ENCODE data around the gene DPPA5.

The DPPA5 gene

DNA sequence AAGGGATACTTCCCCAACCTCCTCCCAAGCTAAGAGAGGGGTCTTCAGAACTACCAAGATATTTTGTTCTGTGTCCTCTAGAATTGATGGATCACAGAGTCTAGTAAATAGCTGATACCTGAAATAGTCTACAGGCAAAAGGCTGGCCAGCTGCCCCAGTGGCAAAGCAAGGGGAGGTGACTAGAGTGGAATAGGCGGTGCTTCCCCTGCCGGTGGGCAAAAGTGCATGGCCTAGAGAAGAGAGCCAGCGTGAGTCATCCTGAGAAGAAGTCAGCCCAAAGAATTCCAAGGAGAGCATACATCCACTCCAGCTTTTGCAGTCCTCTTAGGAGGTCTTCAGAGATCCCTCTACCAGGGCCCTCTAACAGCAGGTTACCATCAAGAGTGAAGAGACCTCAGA is 14.7 kb downstream of the DPPA5 start:
- no peak for TF ChIP-seq CTCF (conservative IDR thresholded peaks at IDR 0.05; ENCODE audit: low read depth)
- H3K27ac ChIP-seq: no peak overlapping the region
- POLR2A ChIA-PET (ENCODE audit: low non-redundant PET): no interaction called here
- peak; percentile 38 for DNase-seq (ENCODE audit: low spot score)
- CTCF ChIA-PET: interaction anchor here (0.6 to 1.0 kb wide), 3 partner anchors 13 to 928 kb away, joined by 3 to 7 read pairs (median 4); no protein-coding TSS in a partner anchor

- H3K27ac ChIP-seq: no peak overlapping the region
- no peak for TF ChIP-seq CTCF (conservative IDR thresholded peaks at IDR 0.05; ENCODE audit: low read depth)
- CTCF ChIA-PET: interaction anchor here (0.6 kb wide), 1 partner anchor 42 kb away, joined by 3 read pairs; no protein-coding TSS in a partner anchor
- DNase-seq (ENCODE audit: low spot score): no peak
- POLR2A ChIA-PET (ENCODE audit: low non-redundant PET): no interaction called here
Measured at GRCh38 chr6:73329201-73329600, 24.9 kb downstream of the DPPA5 start.

GRCh38 chr6:73328790-73329189 is 25.3 kb downstream of the DPPA5 start:
- POLR2A ChIA-PET (ENCODE audit: low non-redundant PET): no interaction called here
- CTCF ChIA-PET: interaction anchor here (0.6 to 1.3 kb wide), 4 partner anchors 42 to 917 kb away, joined by 3 to 7 read pairs (median 4); partner anchors contain the start of gene SLC17A5
- DNase-seq (ENCODE audit: low spot score): no peak
- TF ChIP-seq CTCF (conservative IDR thresholded peaks at IDR 0.05; ENCODE audit: low read depth): no peak
- H3K27ac ChIP-seq: no peak overlapping the region

- no peak overlapping the region for H3K27ac ChIP-seq
- TF ChIP-seq CTCF (conservative IDR thresholded peaks at IDR 0.05; ENCODE audit: low read depth): no peak
- ChIA-PET POLR2A (ENCODE audit: low non-redundant PET) (no interaction called here), CTCF (interaction anchor here (0.6 to 2.3 kb wide), 3 partner anchors 40 to 168 kb away, joined by 3 to 17 read pairs (median 3); no protein-coding TSS in a partner anchor)
- no peak for DNase-seq (ENCODE audit: low spot score)
Measured at GRCh38 chr6:73325656-73326055, 28.4 kb downstream of the DPPA5 start.

DNA sequence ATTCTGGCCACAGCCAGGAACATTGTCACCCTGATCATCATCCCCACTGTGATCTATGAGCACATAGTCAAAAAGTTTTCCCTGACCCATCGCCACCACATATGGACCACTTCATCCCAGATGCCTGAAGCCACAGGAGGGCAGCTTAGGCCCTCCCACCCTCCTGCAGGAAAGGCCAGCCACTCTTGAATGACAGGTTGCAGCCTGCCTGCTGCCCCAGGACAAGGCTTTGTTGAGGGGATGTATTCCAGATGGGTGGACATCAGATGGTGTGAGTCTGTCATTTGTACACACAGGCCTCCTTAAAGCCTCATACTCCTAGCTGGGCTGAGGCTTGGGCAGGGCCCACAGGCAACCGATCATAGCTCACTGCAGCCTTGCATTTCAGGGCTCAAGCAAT is 30.8 kb downstream of the DPPA5 start:
- H3K27ac ChIP-seq: no peak overlapping the region
- DNase-seq (ENCODE audit: low spot score): no peak
- POLR2A ChIA-PET (ENCODE audit: low non-redundant PET): no interaction called here
- CTCF ChIA-PET: interaction anchor here (1.2 kb wide), 1 partner anchor 1886 kb away, joined by 3 read pairs; no protein-coding TSS in a partner anchor
- no peak for TF ChIP-seq CTCF (conservative IDR thresholded peaks at IDR 0.05; ENCODE audit: low read depth)

GRCh38 chr6:73314577-73315492 is 39.2 kb downstream of the DPPA5 start:
- no peak for DNase-seq (ENCODE audit: low spot score)
- POLR2A ChIA-PET (ENCODE audit: low non-redundant PET): no interaction called here
- CTCF ChIA-PET: no interaction called here
- TF ChIP-seq CTCF (conservative IDR thresholded peaks at IDR 0.05; ENCODE audit: low read depth): no peak
- no peak overlapping the region for H3K27ac ChIP-seq

Measured in RWPE1 (cell line).